ENCODE measurements around the gene TCOF1. TPM values are rescaled to one million over a fixed set of nuclear protein-coding genes. Genes with fewer than 3 reads are reported as not detected.

The TCOF1 gene
- total and polyA plus RNA-seq, 2 experiments from 2014 or later, result 31.4 to 46.0 TPM

GRCh38 chr5:150446088-150446487 is 88.6 kb downstream of the TCOF1 start:
- DNase-seq (ENCODE audit: low read depth in 1 of 2, low spot score in 1 of 2), result no peak
- Histone ChIP-seq H3K4me3 (no peak overlapping the region), H3K4me1 (ENCODE audit: low read depth) (peaks cover 8% of the 10 kb centered on the region), H3K9me3 (ENCODE audit: low read depth) (no peaks in the 10 kb centered on the region), H3K27ac (no peak overlapping the region), H3K27me3 (no peaks in the 10 kb centered on the region), H3K36me3 (peaks cover 42% of the 10 kb centered on the region)
- no peak for TF ChIP-seq CTCF (IDR thresholded peaks at IDR 0.05; ENCODE audit: low read depth, low read length)

GRCh38 chr5:150446583-150446982 is 89.1 kb downstream of the TCOF1 start:
- H3K27ac ChIP-seq, result no peak overlapping the region
- H3K4me3 ChIP-seq, result no peak overlapping the region
- no peak for DNase-seq (ENCODE audit: low read depth in 1 of 2, low spot score in 1 of 2)
- H3K4me1 ChIP-seq (ENCODE audit: low read depth), result peaks cover 8% of the 10 kb centered on the region
- TF ChIP-seq CTCF (IDR thresholded peaks at IDR 0.05; ENCODE audit: low read depth, low read length), result no peak
- H3K27me3 ChIP-seq, result no peaks in the 10 kb centered on the region
- peaks cover 42% of the 10 kb centered on the region for H3K36me3 ChIP-seq
- no peaks in the 10 kb centered on the region for H3K9me3 ChIP-seq (ENCODE audit: low read depth)

GRCh38 chr5:150447188-150447587 is 89.7 kb downstream of the TCOF1 start:
- Histone ChIP-seq H3K4me1 (ENCODE audit: low read depth) (peaks cover 8% of the 10 kb centered on the region), H3K27me3 (no peaks in the 10 kb centered on the region), H3K4me3 (no peak overlapping the region), H3K27ac (peak overlapping the region; percentile 96), H3K36me3 (peaks cover 42% of the 10 kb centered on the region), H3K9me3 (ENCODE audit: low read depth) (no peaks in the 10 kb centered on the region)
- no peak for TF ChIP-seq CTCF (IDR thresholded peaks at IDR 0.05; ENCODE audit: low read depth, low read length)
- DNase-seq (ENCODE audit: low read depth in 1 of 2, low spot score in 1 of 2), result no peak

GRCh38 chr5:150448334-150448733 is 90.8 kb downstream of the TCOF1 start:
- Histone ChIP-seq H3K27me3 (no peaks in the 10 kb centered on the region), H3K27ac (peak overlapping the region; percentile 96), H3K4me3 (peak overlapping the region; percentile 89), H3K4me1 (ENCODE audit: low read depth) (peaks cover 8% of the 10 kb centered on the region), H3K9me3 (ENCODE audit: low read depth) (no peaks in the 10 kb centered on the region), H3K36me3 (peaks cover 42% of the 10 kb centered on the region)
- no peak for TF ChIP-seq CTCF (IDR thresholded peaks at IDR 0.05; ENCODE audit: low read depth, low read length)
- DNase-seq (ENCODE audit: low read depth in 1 of 2, low spot score in 1 of 2), result no peak

GRCh38 chr5:150448952-150449516 is 91.5 kb downstream of the TCOF1 start:
- TF ChIP-seq CTCF (IDR thresholded peaks at IDR 0.05; ENCODE audit: low read depth, low read length), result no peak
- Histone ChIP-seq H3K4me3 (peak overlapping the region; percentile 89), H3K9me3 (ENCODE audit: low read depth) (no peaks in the 10 kb centered on the region), H3K36me3 (peaks cover 35% of the 10 kb centered on the region), H3K27me3 (no peaks in the 10 kb centered on the region), H3K27ac (peak overlapping the region; percentile 96), H3K4me1 (ENCODE audit: low read depth) (peaks cover 8% of the 10 kb centered on the region)
- peak in 1 of 2 donors; percentile 25 for DNase-seq (ENCODE audit: low read depth in 1 of 2, low spot score in 1 of 2)

Other genes starting within 250 kb of the TCOF1 start
- 4.2 and 5.4 TPM in 2 replicates for gene PDGFRB, start 201.9 kb upstream of the TCOF1 start, total RNA-seq
- 5.3 and 6.1 TPM in 2 replicates for gene PDGFRB, start 201.9 kb upstream of the TCOF1 start, polyA plus RNA-seq
- gene CDX1, start 190.9 kb upstream of the TCOF1 start, total RNA-seq, result not detected in 2 replicates
- 0.62 TPM in 1 of 2 replicates, not detected in the other for gene CDX1, start 190.9 kb upstream of the TCOF1 start, polyA plus RNA-seq
- not detected in 2 replicates for gene SLC6A7, start 167.6 kb upstream of the TCOF1 start, total RNA-seq
- not detected in 2 replicates for gene SLC6A7, start 167.6 kb upstream of the TCOF1 start, polyA plus RNA-seq
- gene CAMK2A, start 67.9 kb upstream of the TCOF1 start, total RNA-seq, result 34.6 and 47.7 TPM in 2 replicates
- 11.8 and 19.0 TPM in 2 replicates for gene CAMK2A, start 67.9 kb upstream of the TCOF1 start, polyA plus RNA-seq
- gene ARSI, start 54.8 kb upstream of the TCOF1 start, total RNA-seq, result 3.3 and 6.4 TPM in 2 replicates
- 2.0 and 2.1 TPM in 2 replicates for gene ARSI, start 54.8 kb upstream of the TCOF1 start, polyA plus RNA-seq
- gene CD74, start 55.2 kb downstream of the TCOF1 start, total RNA-seq, result 11.7 and 12.6 TPM in 2 replicates
- gene CD74, start 55.2 kb downstream of the TCOF1 start, polyA plus RNA-seq, result 16.3 and 23.7 TPM in 2 replicates
- 2,228 and 2,781 TPM in 2 replicates for gene RPS14, start 92.0 kb downstream of the TCOF1 start, total RNA-seq
- 1,307 and 1,584 TPM in 2 replicates for gene RPS14, start 92.0 kb downstream of the TCOF1 start, polyA plus RNA-seq
- gene NDST1, start 150.4 kb downstream of the TCOF1 start, total RNA-seq, result 79.8 and 97.6 TPM in 2 replicates
- 26.6 and 34.9 TPM in 2 replicates for gene NDST1, start 150.4 kb downstream of the TCOF1 start, polyA plus RNA-seq

Data from cardiac muscle cell (in vitro differentiated cells and primary cell).